Activated naive CD8-positive, alpha-beta T cell treated with anti-CD3 and anti-CD28 coated beads, Interleukin-2, amount 50 U/mL, for 24 hours (primary cell): Measurements from ENCODE around the gene RANBP9.
A peak's percentile ranks its signal among the peaks of the same experiment; 100 is the strongest.

ENCODE experiments used
- ATAC-seq: fragments of 150-1000 bp; cut with Tn5 transposase; one replicate; pipeline ENCODE4 v1.10.0; 2021
- DNase-seq: peaks from one replicate; pipeline ENCODE4 v3.0.0; 2021
- H3K27ac Mint-ChIP-seq: one replicate; pipeline ENCODE4 v1.8.0; 2021; ENCODE audit warnings: mild to moderate bottlenecking, mixed read lengths
- H3K27me3 Mint-ChIP-seq: one replicate; pipeline ENCODE4 v1.8.0; 2021; ENCODE audit warnings: mixed read lengths
- H3K36me3 Mint-ChIP-seq: one replicate; pipeline ENCODE4 v1.8.0; 2021; ENCODE audit warnings: low read depth, mixed read lengths
- H3K4me1 Mint-ChIP-seq: one replicate; pipeline ENCODE4 v1.8.0; 2021; ENCODE audit warnings: mixed read lengths
- H3K4me3 Mint-ChIP-seq: one replicate; pipeline ENCODE4 v1.8.0; 2021; ENCODE audit warnings: mild to moderate bottlenecking, moderate library complexity, mixed read lengths
- H3K9me3 Mint-ChIP-seq: one replicate; pipeline ENCODE4 v1.8.0; 2021; ENCODE audit warnings: mixed read lengths

The RANBP9 gene

DNA sequence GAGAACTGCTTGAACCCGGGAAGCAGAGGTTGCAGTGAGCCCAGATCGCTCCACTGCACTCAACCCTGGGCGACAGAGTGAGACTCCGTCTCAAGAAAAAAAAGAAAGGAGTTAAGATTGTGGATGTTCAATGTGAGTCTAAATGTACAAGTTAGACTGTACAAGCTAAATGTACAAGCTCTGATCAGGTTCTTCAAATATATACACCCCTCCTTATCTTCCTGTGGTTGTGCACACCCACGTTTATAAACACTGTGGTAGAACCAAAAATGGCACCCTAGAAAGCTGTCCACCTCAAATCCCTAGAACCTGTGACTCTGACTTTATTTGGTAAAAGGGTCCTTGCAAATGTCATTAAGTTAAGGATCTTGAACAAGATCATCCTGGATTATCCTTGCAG, 11.2 kb upstream of the RANBP9 start:
- Mint-ChIP-seq H3K9me3 (peaks cover 5% of the 10 kb centered on the region), H3K4me1 (peaks cover 43% of the 10 kb centered on the region), H3K27ac (no peak overlapping the region), H3K36me3 (peaks cover 2% of the 10 kb centered on the region), H3K27me3 (peaks cover 2% of the 10 kb centered on the region), H3K4me3 (no peak overlapping the region)
- DNase-seq, result no peak
- no peak for ATAC-seq

DNA sequence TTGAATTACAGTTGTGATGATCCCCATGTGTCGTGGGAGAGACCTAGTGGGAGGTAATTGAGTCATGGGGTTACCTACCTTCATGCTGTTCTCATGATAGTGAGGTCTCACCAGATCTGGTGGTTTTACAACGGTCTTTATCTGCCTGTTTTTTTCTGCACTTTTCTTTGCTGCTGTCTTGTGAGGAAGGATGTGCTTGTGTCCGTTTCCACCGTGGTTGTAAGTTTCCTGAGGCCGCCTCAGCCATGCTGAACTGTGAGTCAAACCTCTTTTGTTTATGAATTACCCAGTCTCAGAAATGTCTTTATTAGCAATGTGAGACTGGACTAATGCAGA, 6.5 kb upstream of the RANBP9 start:
- peaks cover 46% of the 10 kb centered on the region for H3K4me1 Mint-ChIP-seq
- H3K27me3 Mint-ChIP-seq, result peaks cover 2% of the 10 kb centered on the region
- ATAC-seq (no peak), DNase-seq (no peak)
- H3K4me3 Mint-ChIP-seq, result no peak overlapping the region
- peaks cover 2% of the 10 kb centered on the region for H3K36me3 Mint-ChIP-seq
- peak overlapping the region; percentile 34 for H3K27ac Mint-ChIP-seq
- H3K9me3 Mint-ChIP-seq, result peaks cover 13% of the 10 kb centered on the region

DNA sequence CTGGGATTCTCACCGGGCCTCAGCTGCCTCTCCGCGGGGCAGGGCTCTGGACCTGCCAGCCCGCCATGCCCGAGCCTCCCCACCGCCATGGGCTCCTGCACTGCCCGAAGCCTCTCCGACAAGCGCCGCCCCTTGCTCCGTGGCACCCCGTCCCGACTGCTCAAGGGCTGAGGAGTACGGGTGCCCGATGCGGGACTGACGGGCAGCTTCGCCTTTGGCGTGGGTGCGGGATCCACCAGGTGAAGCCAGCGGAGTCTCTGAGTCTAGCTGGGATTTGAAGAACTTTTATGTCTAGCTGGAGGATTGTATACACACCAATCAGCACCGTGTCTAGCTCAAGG, 5.3 kb upstream of the RANBP9 start:
- Mint-ChIP-seq H3K4me1 (peaks cover 51% of the 10 kb centered on the region), H3K4me3 (no peak overlapping the region), H3K9me3 (peaks cover 13% of the 10 kb centered on the region), H3K36me3 (peaks cover 2% of the 10 kb centered on the region), H3K27me3 (peaks cover 2% of the 10 kb centered on the region), H3K27ac (no peak overlapping the region)
- no peak for DNase-seq
- no peak for ATAC-seq

DNA sequence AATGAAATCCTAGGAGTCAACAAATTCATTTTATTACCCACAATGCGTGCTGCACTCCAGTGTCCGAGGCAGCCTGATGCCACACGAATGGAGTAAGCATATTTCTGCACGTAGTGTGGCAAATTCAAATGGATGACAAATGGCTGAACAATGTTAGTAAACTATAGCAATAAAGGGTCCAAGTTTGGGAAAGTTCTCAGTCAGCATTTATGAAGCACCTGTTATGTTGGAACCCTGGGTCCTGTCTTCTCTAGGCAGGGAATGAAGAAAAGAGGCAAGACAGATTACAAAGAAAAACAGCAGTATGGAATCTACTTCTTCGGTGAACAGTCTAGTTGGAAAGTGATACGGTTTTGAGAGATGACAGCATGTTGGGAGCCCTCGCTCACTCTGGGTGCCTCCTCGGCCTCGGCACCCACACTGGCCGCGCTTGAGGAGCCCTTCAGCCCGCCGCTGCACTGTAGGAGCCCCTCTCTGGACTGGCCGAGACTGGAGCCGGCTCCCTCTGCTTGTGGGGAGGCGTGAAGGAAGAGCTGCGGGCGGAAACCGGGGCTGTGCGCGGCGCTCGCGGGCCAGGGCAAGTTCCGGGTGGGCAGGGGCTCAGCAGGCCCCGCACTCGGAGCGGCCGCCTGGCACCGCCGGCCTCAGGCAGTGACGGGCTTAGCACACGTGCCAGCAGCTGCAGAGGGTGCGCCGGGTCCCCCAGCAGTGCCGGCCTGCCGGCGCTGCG, 4.8 kb upstream of the RANBP9 start:
- Mint-ChIP-seq H3K27ac (peak overlapping the region; percentile 46), H3K36me3 (peaks cover 2% of the 10 kb centered on the region), H3K4me3 (no peak overlapping the region), H3K4me1 (peaks cover 51% of the 10 kb centered on the region), H3K9me3 (peaks cover 13% of the 10 kb centered on the region), H3K27me3 (peaks cover 2% of the 10 kb centered on the region)
- no peak for DNase-seq
- ATAC-seq, result no peak

DNA sequence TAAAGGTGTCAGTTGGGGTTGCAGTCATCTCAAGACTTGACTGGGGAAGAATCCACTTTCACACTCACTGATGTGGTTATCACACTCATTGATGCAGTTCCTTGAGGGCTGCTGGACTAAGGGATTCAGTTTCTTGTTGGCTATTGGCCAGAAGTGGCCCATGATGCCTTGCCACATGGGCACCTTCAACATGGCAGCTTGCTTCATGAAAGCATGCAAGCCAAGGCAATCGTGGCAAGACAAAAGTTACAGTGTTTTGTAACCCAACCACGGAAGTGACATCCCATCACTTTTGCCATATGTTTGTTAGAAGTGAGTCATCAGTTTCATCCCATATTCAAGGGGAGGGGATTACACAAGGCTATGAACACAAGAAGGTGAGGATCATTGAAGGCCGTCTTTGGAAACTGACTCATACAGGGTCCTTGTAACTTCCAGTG, 3.8 kb upstream of the RANBP9 start:
- H3K36me3 Mint-ChIP-seq, result peaks cover 2% of the 10 kb centered on the region
- H3K4me1 Mint-ChIP-seq, result peaks cover 51% of the 10 kb centered on the region
- H3K27ac Mint-ChIP-seq, result peak overlapping the region; percentile 77
- H3K27me3 Mint-ChIP-seq, result peaks cover 2% of the 10 kb centered on the region
- peaks cover 13% of the 10 kb centered on the region for H3K9me3 Mint-ChIP-seq
- ATAC-seq (peak; percentile 30), DNase-seq (peak; percentile 46)
- peak overlapping the region; percentile 16 for H3K4me3 Mint-ChIP-seq

DNA sequence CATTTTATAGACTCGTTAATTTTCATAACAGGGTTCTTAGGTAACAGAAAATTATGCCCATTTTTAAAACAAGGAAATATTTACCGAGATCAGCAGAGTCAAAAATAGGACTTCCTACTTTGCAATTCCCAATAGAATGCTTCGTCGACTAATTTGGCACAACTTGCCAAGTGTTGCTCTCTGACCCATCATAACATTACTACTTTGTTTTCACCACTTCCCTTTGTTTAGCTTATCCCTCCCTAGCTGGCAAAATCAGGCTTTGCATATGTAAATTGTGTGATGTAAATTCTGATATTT, 914 bp upstream of the RANBP9 start:
- H3K4me1 Mint-ChIP-seq, result peaks cover 58% of the 10 kb centered on the region
- peak overlapping the region; percentile 91 for H3K4me3 Mint-ChIP-seq
- H3K27ac Mint-ChIP-seq, result peak overlapping the region; percentile 97
- no peaks in the 10 kb centered on the region for H3K27me3 Mint-ChIP-seq
- ATAC-seq, result no peak
- peaks cover 8% of the 10 kb centered on the region for H3K9me3 Mint-ChIP-seq
- peaks cover 3% of the 10 kb centered on the region for H3K36me3 Mint-ChIP-seq
- no peak for DNase-seq

DNA sequence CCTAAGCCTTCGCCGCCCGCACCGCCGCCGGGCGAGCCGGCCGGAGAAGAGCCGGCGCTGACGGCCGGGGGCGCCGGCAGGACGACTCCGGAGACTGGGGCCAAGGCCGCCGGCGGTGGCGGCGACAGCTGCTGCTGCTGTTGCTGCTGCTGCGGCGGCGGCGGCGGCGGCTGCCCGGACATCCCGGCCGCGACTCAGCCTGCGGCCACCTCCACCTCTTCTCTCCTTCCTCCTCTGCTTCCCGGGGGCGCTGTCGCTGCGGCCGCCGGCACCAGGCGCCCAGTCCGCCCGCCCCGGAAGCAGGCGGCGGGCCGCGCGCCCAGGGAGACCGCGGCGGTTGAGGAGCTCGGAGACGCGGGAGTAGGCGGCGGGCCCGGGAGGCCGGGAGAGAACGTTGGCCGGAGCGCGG, 307 bp downstream of the RANBP9 start:
- H3K36me3 Mint-ChIP-seq, result peaks cover 8% of the 10 kb centered on the region
- H3K9me3 Mint-ChIP-seq, result peaks cover 8% of the 10 kb centered on the region
- DNase-seq (no peak), ATAC-seq (peak; percentile 48)
- H3K4me3 Mint-ChIP-seq, result peak overlapping the region; percentile 24
- no peak overlapping the region for H3K27ac Mint-ChIP-seq
- peaks cover 60% of the 10 kb centered on the region for H3K4me1 Mint-ChIP-seq
- H3K27me3 Mint-ChIP-seq, result no peaks in the 10 kb centered on the region

DNA sequence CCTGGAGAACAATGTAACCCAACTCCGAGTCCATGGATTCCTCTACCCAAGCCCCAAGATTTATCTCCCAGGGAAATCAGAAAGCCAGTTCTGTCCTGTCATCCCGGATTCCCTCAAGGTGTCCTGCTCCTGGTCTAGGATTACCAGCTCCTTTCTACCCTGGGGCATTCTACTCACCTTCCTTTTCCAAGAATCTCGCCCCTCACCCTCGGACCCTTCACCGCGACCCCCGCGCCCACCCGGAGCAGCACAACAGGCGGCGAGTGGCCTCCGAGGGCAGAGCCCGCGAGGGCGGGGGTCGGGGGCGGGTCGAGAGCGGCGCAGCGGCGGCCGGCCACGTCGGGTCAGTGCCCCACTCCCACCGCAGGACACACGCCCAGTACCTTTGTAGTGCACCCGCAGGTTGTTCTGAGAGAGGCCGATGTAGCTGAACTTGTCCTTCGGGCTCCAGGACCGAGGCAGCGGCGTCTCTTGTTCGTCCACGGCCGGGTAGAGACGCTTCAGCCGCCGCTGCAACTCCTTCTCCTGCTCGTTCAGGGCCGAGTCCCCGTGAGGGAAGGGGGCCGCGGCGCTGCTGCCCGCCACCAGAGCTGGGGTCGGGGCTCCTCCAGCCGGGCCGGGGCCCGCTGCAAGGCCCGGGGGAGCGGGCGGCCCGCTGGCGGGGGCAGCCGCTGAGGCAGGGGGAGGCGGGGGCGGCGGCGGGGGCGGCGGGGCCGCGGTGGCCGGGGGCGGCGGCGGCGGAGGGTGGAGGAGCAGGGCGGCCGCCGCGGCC, 897 bp downstream of the RANBP9 start:
- peaks cover 8% of the 10 kb centered on the region for H3K36me3 Mint-ChIP-seq
- no peaks in the 10 kb centered on the region for H3K27me3 Mint-ChIP-seq
- H3K9me3 Mint-ChIP-seq, result peaks cover 7% of the 10 kb centered on the region
- ATAC-seq (no peak), DNase-seq (peak; percentile 47)
- H3K4me1 Mint-ChIP-seq, result peaks cover 54% of the 10 kb centered on the region
- H3K27ac Mint-ChIP-seq, result peak overlapping the region; percentile 85
- H3K4me3 Mint-ChIP-seq, result peak overlapping the region; percentile 92

DNA sequence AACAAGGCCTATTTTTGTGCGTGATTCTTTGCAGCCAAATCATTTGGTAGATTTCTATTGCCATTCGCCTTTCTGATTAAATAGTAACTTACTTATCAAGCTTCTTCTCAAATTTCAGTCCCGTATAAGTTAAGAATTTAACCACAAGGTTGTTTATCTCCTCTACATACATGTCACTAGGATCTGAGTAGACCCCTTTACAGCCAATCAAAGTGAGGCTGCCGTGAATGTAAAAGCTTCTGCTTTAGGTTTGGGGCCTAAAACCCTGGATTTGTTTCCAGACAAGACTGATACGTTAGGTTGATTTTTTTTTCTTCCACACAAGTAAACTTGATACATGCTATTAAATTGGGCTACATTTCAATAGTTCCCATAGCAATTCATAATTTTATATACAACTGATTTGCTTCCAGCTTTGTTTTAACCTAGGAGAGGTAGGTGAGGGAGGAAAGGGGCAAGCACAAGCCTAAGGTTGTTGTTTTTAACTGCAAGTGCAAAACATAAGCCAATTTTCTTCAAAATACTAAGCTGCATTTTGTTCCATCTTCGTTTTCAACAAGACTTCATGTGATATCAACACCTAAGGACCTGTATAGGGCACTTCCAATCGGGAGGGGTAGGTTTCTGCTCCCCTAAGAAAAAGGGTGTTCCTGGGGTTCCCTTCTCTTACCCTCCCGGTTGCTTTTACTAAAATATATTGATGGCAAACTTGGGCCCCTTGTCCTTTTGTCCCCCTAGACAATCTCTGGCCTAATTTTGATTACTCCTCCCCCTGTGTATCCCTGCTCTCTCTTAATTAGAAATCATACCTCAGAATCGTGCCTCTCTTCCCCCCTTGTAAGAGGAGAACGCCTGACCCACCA, 1.7 kb downstream of the RANBP9 start:
- Mint-ChIP-seq H3K36me3 (peaks cover 8% of the 10 kb centered on the region), H3K27ac (peak overlapping the region; percentile 85), H3K4me3 (peak overlapping the region; percentile 92), H3K9me3 (no peaks in the 10 kb centered on the region), H3K27me3 (no peaks in the 10 kb centered on the region), H3K4me1 (peaks cover 46% of the 10 kb centered on the region)
- no peak for ATAC-seq
- no peak for DNase-seq

DNA sequence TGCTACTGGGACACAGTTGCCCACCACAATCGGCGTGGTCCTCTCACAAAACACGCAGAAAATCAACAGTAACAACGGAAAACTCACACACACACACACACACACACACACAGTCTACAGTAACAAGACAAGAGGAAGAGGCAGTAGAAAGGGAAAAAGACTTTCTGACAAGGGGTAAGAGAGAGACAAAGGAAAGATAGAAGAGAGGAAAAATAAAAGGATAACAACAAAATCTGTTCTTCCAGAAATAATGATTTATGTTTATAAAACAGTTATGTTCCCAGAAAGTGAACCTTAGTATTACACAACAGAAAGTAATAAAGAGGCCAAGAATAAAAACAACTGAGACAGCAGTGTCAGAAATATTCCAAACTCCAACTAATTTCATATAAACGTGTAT, 2.9 kb downstream of the RANBP9 start:
- Mint-ChIP-seq H3K4me1 (peaks cover 36% of the 10 kb centered on the region), H3K36me3 (peaks cover 8% of the 10 kb centered on the region), H3K4me3 (peak overlapping the region; percentile 92), H3K9me3 (no peaks in the 10 kb centered on the region), H3K27ac (peak overlapping the region; percentile 85), H3K27me3 (no peaks in the 10 kb centered on the region)
- DNase-seq (no peak), ATAC-seq (no peak)

DNA sequence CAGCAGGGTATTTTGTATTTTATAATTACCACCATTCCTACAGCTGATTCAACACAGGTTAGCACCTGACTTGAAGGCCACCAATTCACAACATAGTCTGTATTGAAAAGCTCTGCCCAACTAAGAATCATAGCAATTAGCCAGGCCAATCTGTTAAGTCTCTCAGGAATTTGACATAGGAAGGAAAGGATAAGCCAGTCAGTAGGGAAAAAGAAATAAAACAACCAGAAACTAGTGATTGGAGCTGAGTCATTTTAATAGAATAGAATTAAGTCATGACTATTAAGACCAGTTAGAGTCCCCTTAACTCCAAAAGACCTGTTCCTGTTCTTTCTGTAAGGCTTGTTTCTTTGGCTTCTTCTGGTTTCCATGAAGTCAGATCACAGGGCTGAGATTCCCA, 8.1 kb downstream of the RANBP9 start:
- DNase-seq (no peak), ATAC-seq (no peak)
- H3K36me3 Mint-ChIP-seq, result peaks cover 12% of the 10 kb centered on the region
- no peak overlapping the region for H3K27ac Mint-ChIP-seq
- peaks cover 28% of the 10 kb centered on the region for H3K4me1 Mint-ChIP-seq
- H3K27me3 Mint-ChIP-seq, result no peaks in the 10 kb centered on the region
- no peak overlapping the region for H3K4me3 Mint-ChIP-seq
- H3K9me3 Mint-ChIP-seq, result no peaks in the 10 kb centered on the region

DNA sequence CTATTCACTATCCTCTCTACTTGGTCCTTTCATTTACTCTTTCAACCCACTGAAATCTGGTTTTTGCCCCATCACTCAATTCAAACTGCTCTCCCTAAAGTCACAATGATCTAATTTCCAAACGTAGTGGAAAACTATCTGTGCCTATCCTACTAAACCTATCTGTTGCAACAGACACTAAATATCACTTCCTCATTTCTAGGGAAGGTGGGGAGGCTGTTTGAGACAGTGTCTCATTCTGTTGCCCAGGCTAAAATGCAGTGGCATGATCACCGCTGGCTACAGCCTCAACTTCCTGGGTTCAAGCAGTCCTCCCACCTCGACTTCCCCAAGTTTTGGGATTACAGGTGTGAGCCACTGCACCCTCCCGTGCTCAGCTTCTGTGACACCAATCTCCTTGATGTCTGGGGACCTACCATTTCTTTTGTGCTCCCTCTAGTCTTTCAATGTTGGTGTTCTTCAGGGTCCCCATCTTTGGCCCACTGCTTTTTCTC, 8.8 kb downstream of the RANBP9 start:
- Mint-ChIP-seq H3K27ac (no peak overlapping the region), H3K9me3 (no peaks in the 10 kb centered on the region), H3K36me3 (peaks cover 12% of the 10 kb centered on the region), H3K4me3 (no peak overlapping the region), H3K27me3 (no peaks in the 10 kb centered on the region), H3K4me1 (peaks cover 26% of the 10 kb centered on the region)
- no peak for ATAC-seq
- no peak for DNase-seq

DNA sequence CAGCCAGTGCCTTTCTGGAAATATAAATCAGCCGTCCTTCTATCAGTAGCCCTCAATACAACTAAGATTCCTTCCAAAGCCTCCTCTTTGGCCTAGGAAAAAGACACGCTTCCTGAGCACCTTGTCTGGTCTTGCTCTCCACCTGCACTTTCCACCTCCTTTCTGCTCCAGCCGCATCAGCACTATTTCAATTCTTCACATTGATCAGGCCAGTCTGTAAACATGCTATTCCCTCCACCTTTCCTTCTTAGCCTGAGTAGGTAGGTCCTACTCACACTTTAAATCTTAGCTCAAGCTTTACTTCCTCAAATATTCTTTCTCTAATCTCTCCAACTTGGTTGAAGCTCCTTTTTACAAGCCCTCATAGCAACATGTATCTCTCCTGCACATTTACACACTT, 11.4 kb downstream of the RANBP9 start:
- H3K27ac Mint-ChIP-seq, result no peak overlapping the region
- DNase-seq (no peak), ATAC-seq (no peak)
- no peaks in the 10 kb centered on the region for H3K9me3 Mint-ChIP-seq
- H3K36me3 Mint-ChIP-seq, result peaks cover 23% of the 10 kb centered on the region
- H3K27me3 Mint-ChIP-seq, result no peaks in the 10 kb centered on the region
- peaks cover 46% of the 10 kb centered on the region for H3K4me1 Mint-ChIP-seq
- no peak overlapping the region for H3K4me3 Mint-ChIP-seq

DNA sequence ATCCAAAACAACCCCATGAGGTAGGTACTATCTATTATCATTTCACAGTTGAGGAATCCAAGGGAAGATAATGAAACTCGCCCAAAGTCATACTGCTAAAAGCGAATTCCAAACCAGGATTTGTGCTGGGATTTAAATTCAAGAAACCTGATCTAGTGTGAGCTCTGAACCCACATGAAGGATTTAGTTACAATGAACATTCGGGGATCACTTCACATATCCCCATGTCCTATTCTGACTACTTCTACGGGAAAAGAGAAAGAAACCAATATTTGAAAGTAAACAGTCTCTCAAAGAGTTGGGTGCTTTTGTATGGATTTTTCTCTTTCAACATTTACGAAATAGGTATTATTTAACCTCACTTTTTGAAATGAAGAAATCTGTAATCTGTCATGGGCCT, 12.9 kb downstream of the RANBP9 start:
- H3K36me3 Mint-ChIP-seq, result peaks cover 29% of the 10 kb centered on the region
- H3K4me1 Mint-ChIP-seq, result peaks cover 60% of the 10 kb centered on the region
- H3K4me3 Mint-ChIP-seq, result no peak overlapping the region
- no peak for ATAC-seq
- no peak overlapping the region for H3K27ac Mint-ChIP-seq
- no peak for DNase-seq
- H3K27me3 Mint-ChIP-seq, result no peaks in the 10 kb centered on the region
- no peaks in the 10 kb centered on the region for H3K9me3 Mint-ChIP-seq

DNA sequence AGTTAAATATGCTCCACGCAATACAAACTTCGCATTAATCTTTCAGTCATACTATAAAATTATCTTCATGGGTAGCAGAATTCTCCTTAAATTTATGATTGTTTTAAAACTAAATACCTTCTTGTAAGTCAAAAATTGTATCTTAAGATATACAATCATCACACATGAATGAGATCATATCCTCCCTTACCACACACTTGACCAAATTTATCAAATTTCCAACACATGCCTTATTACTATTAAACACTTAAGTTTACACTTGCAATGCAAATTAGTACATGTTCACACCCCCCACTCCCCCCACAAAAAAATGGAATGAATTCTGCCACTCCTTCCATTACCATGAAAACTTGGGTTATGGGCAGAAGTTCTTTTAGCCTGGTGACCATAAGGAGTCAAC, 13.8 kb downstream of the RANBP9 start:
- Mint-ChIP-seq H3K27ac (peak overlapping the region; percentile 28), H3K27me3 (no peaks in the 10 kb centered on the region), H3K36me3 (peaks cover 29% of the 10 kb centered on the region), H3K4me3 (no peak overlapping the region), H3K4me1 (peaks cover 67% of the 10 kb centered on the region), H3K9me3 (no peaks in the 10 kb centered on the region)
- DNase-seq (no peak), ATAC-seq (no peak)
